Endothelial cell of umbilical vein (primary cell): Measurements from ENCODE around the gene CC2D1A. TPM values are rescaled to one million over a fixed set of nuclear protein-coding genes. Genes with fewer than 3 reads are reported as not detected.

Source experiments
- BruUV-seq: library from RNA; stranded (reverse); fragments of 400-500 nt; replicated peaks from 2 replicates; lab custom pipeline; 2021; lab: Mats Ljungman, UMichigan
- CTCF ChIA-PET: fragments of 300-600, 350-600 bp; sonication (Branson Sonifier 250); formaldehyde crosslinking; loops from one replicate; lab custom pipeline; 2021; ENCODE audit warnings: antibody characterized with exemption, inconsistent platforms; lab: Charles Lee
- POLR2A ChIA-PET: fragments of 300-600, 350-600 bp; sonication (Branson Sonifier 250); formaldehyde crosslinking; loops from one replicate; lab custom pipeline; 2021; ENCODE audit warnings: antibody characterized with exemption, inconsistent platforms; lab: Charles Lee
- DNase-seq: peaks from one replicate; pipeline ENCODE4 v3.0.0-alpha.2; 2011; ENCODE audit warnings: low read depth, low spot score
- FAIRE-seq: peaks from 2 replicates; lab custom pipeline; 2011; peaks lifted over from hg19 to GRCh38; lab: Jason Lieb, UNC
- H2AFZ ChIP-seq: 2 replicates; pipeline ENCODE4 v1.6.0; 2012; ENCODE audit warnings: low read depth, low read length, control low read depth, inconsistent platforms
- H3K27ac ChIP-seq: 2 replicates; pipeline ENCODE4 v1.5.1; 2011; ENCODE audit warnings: low read depth, mild to moderate bottlenecking, control low read depth, low read length, moderate library complexity; ENCODE audit not compliant: insufficient read depth
- H3K27me3 ChIP-seq, 2 experiments: 2 replicates each; pipeline versions ENCODE4 v1.6.0 to v1.6.1; 2011; ENCODE audit warnings: low read length in 2 of 2, mixed read lengths in 1 of 2; ENCODE audit not compliant: control insufficient read depth in 2 of 2, insufficient read depth in 2 of 2
- H3K36me3 ChIP-seq, 2 experiments: 2 replicates in 1 of 2; 3 replicates in 1 of 2; pipeline ENCODE4 v1.5.1; 2011; ENCODE audit warnings: low read length in 2 of 2, mild to moderate bottlenecking in 1 of 2, moderate library complexity in 1 of 2; ENCODE audit not compliant: control insufficient read depth in 2 of 2, insufficient read depth in 2 of 2; ENCODE audit errors: extremely low read depth in 1 of 2
- H3K4me1 ChIP-seq: 3 replicates; pipeline ENCODE4 v1.5.1; 2011; ENCODE audit warnings: mild to moderate bottlenecking, low read length; ENCODE audit not compliant: control insufficient read depth, insufficient read depth; ENCODE audit errors: extremely low read depth
- H3K4me2 ChIP-seq: 2 replicates; pipeline ENCODE4 v1.6.1; 2011; ENCODE audit warnings: low read length, control low read depth, mixed read lengths; ENCODE audit not compliant: insufficient read depth
- H3K4me3 ChIP-seq, 3 experiments: fragments of 200-600 bp in 1 of 3; sonication (generic), shearing (Covaris generic) in 1 of 3; replicated peaks in 1 of 3; 2 replicates each; pipeline ENCODE4 v1.5.1; 2011 to 2016; ENCODE audit warnings: control low read depth in 3 of 3, low read length in 3 of 3, mild to moderate bottlenecking in 2 of 3, inconsistent platforms in 1 of 3, low read depth in 1 of 3, moderate library complexity in 1 of 3; ENCODE audit not compliant: insufficient read depth in 1 of 3
- H3K79me2 ChIP-seq: 2 replicates; pipeline ENCODE4 v1.6.0; 2012; ENCODE audit warnings: low read length, inconsistent platforms; ENCODE audit not compliant: control insufficient read depth, insufficient read depth
- H3K9ac ChIP-seq: replicated peaks from 2 replicates; pipeline ENCODE3; 2011; ENCODE audit warnings: low read length, control low read depth; ENCODE audit not compliant: insufficient read depth; ENCODE audit errors: extremely low read depth
- H3K9me1 ChIP-seq: replicated peaks from 3 replicates; pipeline ENCODE4 v1.6.0; 2011; ENCODE audit warnings: mild to moderate bottlenecking, low read length; ENCODE audit not compliant: control insufficient read depth, insufficient read depth; ENCODE audit errors: extremely low read depth
- H3K9me3 ChIP-seq: replicated peaks from 2 replicates; pipeline ENCODE4 v1.5.1; 2012; ENCODE audit warnings: low read length, inconsistent platforms; ENCODE audit not compliant: control insufficient read depth, insufficient read depth
- H4K20me1 ChIP-seq: replicated peaks from 2 replicates; pipeline ENCODE3; 2011; ENCODE audit warnings: mild to moderate bottlenecking, low read length; ENCODE audit not compliant: control insufficient read depth, insufficient read depth; ENCODE audit errors: extremely low read depth
- CTCF ChIP-seq, 2 donors: IDR thresholded peaks; 1 replicate in 1 of 2; 2 replicates in 1 of 2; pipeline ENCODE4 v1.5.1; 2011; ENCODE audit warnings: low read length in 2 of 2, mild to moderate bottlenecking in 2 of 2, moderate library complexity in 2 of 2, control low read depth in 1 of 2, inconsistent platforms in 1 of 2, low read depth in 1 of 2; ENCODE audit not compliant: insufficient read depth in 1 of 2; ENCODE audit errors: extremely low read depth in 1 of 2
- EZH2 ChIP-seq: IDR thresholded peaks from 2 replicates; pipeline ENCODE4 v1.6.1; 2012; ENCODE audit warnings: borderline replicate concordance, low read depth, mild to moderate bottlenecking, moderate library complexity, low read length, inconsistent platforms; ENCODE audit not compliant: severe bottlenecking
- FOS ChIP-seq: IDR thresholded peaks from 2 replicates; pipeline ENCODE4 v1.6.1; 2011; ENCODE audit warnings: mild to moderate bottlenecking, low read length, moderate library complexity, borderline replicate concordance; ENCODE audit not compliant: insufficient read depth
- GATA2 ChIP-seq: IDR thresholded peaks from 2 replicates; pipeline ENCODE4 v1.7.0; 2011; ENCODE audit warnings: low read depth, mild to moderate bottlenecking, moderate library complexity, mixed read lengths, low read length; ENCODE audit not compliant: insufficient read length, insufficient read depth
- JUN ChIP-seq: IDR thresholded peaks from 2 replicates; pipeline ENCODE4 v1.6.1; 2011; ENCODE audit warnings: borderline replicate concordance, low read depth; ENCODE audit not compliant: insufficient read length, insufficient read depth
- MAX ChIP-seq: IDR thresholded peaks from 2 replicates; pipeline ENCODE4 v1.6.1; 2011; ENCODE audit not compliant: insufficient read depth, insufficient read length
- MYC ChIP-seq: IDR thresholded peaks from one replicate; pipeline ENCODE4 v1.6.1; 2011; ENCODE audit warnings: mild to moderate bottlenecking, low read depth, low read length
- POLR2A ChIP-seq: IDR thresholded peaks from 2 replicates; pipeline ENCODE4 v1.6.1; 2012; ENCODE audit warnings: low read depth, mild to moderate bottlenecking, control low read depth, low read length
- POLR2AphosphoS5 ChIP-seq: IDR thresholded peaks from 2 replicates; pipeline ENCODE4 v1.6.1; 2012; ENCODE audit warnings: low read depth, mild to moderate bottlenecking, control low read depth, low read length, moderate library complexity; ENCODE audit not compliant: insufficient read depth
- dilution Hi-C: fragments of 300-500 bp; cut with MboI; formaldehyde crosslinking; loops from one replicate; pipeline ENCODE4 v1.15.0; 2019; ENCODE audit warnings: low sequenced_read_pairs; ENCODE audit not compliant: extremely low pct_ligation_motif_present
- intact Hi-C: fragments of 100-400 bp; cut with micrococcal nuclease; formaldehyde crosslinking; loops from one replicate; pipeline ENCODE4 v1.10.0; 2022
- polyA plus RNA-seq, 4 experiments: library from polyadenylated mRNA; depleted of rRNA in 3 of 4; stranded (reverse) in 3 of 4; unstranded in 1 of 4; fragments of >200 nt; gene quantifications; 2 replicates each; pipeline versions ENCODE4 v1.2.1 to v1.2.3, GENCODE V29; 2011 to 2012; ENCODE audit warnings: missing spikeins in 1 of 4
- total RNA-seq: library from RNA; stranded (reverse); gene quantifications from 2 replicates; pipeline ENCODE4 v1.2.3, GENCODE V29; 2021

Gene CC2D1A
- total and polyA plus RNA-seq, 2 donors (not counting 3 experiments of a cell fraction or from before 2014, with no cell fraction given), result 13.6 to 33.7 TPM

- ChIA-PET POLR2A (interaction anchor here (0.7 kb wide), 1 partner anchor 50 kb away, joined by 6 read pairs; the partner anchor contains the start of gene PODNL1), CTCF (interaction anchor here (0.7 to 1.5 kb wide), 4 partner anchors 27 to 242 kb away, joined by 3 to 5 read pairs (median 4); partner anchors contain the start of gene MISP3)
- Histone ChIP-seq H3K9ac (no peak overlapping the region), H3K36me3 (no peaks in the 10 kb centered on the region), H3K27me3 (no peaks in the 10 kb centered on the region), H3K4me1 (peaks cover 5% of the 10 kb centered on the region), H3K27ac (no peak overlapping the region), H3K4me2 (no peak overlapping the region), H3K79me2 (no peaks in the 10 kb centered on the region), H4K20me1 (no peaks in the 10 kb centered on the region), H3K4me3 (no peak overlapping the region), H3K9me1 (no peaks in the 10 kb centered on the region), H2AFZ (no peak overlapping the region), H3K9me3 (no peaks in the 10 kb centered on the region)
- BruUV-seq, result no TSS peak
- dilution Hi-C loops, result no loop called here
- TF ChIP-seq POLR2A (no peak), FOS (no peak), POLR2AphosphoS5 (no peak), EZH2 (no peak), GATA2 (no peak), MAX (no peak), MYC (no peak), JUN (no peak), CTCF (IDR thresholded peaks at IDR 0.05; ENCODE audit: extremely low read depth in 1 of 2, insufficient read depth in 1 of 2, low read depth in 1 of 2, low read length in 2 of 2) (no peak)
- DNase-seq (no peak), FAIRE-seq (no peak)
- intact Hi-C loops, result no loop called here
Measured at GRCh38 chr19:13888281-13888680, 17.7 kb upstream of the CC2D1A start.
